ENCODE measurements around the gene XPO5.

The XPO5 gene

DNA sequence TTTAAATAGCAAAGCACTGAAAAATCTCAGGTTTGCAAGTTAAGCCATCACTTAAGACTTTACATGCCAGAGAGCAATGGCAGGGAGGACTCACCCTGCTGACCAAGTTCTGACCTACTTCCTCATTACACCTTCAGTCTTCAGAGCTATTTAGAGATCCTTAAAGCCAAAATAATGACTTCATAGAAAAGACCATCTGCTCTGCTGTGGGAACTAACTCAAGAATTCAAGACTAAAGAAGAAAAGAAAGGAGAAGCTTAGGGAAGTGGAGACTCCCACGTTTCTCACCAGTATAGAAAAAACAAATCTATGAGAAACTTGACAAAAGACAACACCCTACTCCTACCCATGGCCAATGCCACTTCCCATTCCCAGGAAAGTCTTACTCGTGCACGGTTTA, 28.6 kb downstream of the XPO5 start:
- TF ChIP-seq, protein P1, sequence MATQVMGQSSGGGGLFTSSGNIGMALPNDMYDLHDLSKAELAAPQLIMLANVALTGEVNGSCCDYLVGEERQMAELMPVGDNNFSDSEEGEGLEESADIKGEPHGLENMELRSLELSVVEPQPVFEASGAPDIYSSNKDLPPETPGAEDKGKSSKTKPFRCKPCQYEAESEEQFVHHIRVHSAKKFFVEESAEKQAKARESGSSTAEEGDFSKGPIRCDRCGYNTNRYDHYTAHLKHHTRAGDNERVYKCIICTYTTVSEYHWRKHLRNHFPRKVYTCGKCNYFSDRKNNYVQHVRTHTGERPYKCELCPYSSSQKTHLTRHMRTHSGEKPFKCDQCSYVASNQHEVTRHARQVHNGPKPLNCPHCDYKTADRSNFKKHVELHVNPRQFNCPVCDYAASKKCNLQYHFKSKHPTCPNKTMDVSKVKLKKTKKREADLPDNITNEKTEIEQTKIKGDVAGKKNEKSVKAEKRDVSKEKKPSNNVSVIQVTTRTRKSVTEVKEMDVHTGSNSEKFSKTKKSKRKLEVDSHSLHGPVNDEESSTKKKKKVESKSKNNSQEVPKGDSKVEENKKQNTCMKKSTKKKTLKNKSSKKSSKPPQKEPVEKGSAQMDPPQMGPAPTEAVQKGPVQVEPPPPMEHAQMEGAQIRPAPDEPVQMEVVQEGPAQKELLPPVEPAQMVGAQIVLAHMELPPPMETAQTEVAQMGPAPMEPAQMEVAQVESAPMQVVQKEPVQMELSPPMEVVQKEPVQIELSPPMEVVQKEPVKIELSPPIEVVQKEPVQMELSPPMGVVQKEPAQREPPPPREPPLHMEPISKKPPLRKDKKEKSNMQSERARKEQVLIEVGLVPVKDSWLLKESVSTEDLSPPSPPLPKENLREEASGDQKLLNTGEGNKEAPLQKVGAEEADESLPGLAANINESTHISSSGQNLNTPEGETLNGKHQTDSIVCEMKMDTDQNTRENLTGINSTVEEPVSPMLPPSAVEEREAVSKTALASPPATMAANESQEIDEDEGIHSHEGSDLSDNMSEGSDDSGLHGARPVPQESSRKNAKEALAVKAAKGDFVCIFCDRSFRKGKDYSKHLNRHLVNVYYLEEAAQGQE (IDR thresholded peaks at IDR 0.05; ENCODE audit: insufficient read depth in 1 of 2, low read depth in 2 of 2, low read length in 2 of 2) = no peak
- TF ChIP-seq TAF1 (IDR thresholded peaks at IDR 0.05; ENCODE audit: borderline replicate concordance, insufficient read depth, low read length) (no peak), FOXP2 (optimal IDR thresholded peaks at IDR 0.05; ENCODE audit: borderline replicate concordance, extremely low read depth, extremely low read length, insufficient read depth) (no peak), POLR2AphosphoS5 (IDR thresholded peaks at IDR 0.05; ENCODE audit: low read depth, low read length) (no peak), SIN3A (IDR thresholded peaks at IDR 0.05; ENCODE audit: borderline replicate concordance, insufficient read depth, low read length) (no peak)

DNA sequence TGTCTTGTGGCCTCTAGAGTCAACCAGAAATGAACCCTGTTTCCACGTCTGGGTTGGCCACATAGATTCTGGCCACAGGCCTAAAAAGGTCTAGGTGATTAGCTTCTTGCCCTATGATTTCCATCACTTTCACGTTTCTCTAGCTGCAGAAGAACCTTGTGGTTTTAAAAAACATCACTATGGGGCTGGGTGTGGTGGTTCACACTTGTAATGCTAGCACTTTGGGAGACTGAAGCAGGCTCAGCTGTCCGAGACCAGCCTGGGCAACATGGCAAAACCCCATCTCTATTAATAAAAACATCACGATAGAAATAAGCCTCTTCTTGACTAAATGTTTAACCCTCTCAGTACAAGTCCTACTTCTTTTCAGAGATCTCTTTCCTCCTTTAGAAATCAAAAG, 31.4 kb downstream of the XPO5 start:
- TF ChIP-seq TAF1 (IDR thresholded peaks at IDR 0.05; ENCODE audit: borderline replicate concordance, insufficient read depth, low read length) = no peak

- TF ChIP-seq SIN3A (IDR thresholded peaks at IDR 0.05; ENCODE audit: borderline replicate concordance, insufficient read depth, low read length) (no peak), POLR2AphosphoS5 (IDR thresholded peaks at IDR 0.05; ENCODE audit: low read depth, low read length) (no peak), FOXP2 (optimal IDR thresholded peaks at IDR 0.05; ENCODE audit: borderline replicate concordance, extremely low read depth, extremely low read length, insufficient read depth) (no peak), TAF1 (IDR thresholded peaks at IDR 0.05; ENCODE audit: borderline replicate concordance, insufficient read depth, low read length) (no peak)
- TF ChIP-seq, protein P1 (IDR thresholded peaks at IDR 0.05; ENCODE audit: insufficient read depth in 1 of 2, low read depth in 2 of 2, low read length in 2 of 2) = no peak
Observed at GRCh38 chr6:43541774-43542471, 33.9 kb downstream of the XPO5 start.

- no peak for TF ChIP-seq POLR2AphosphoS5 (IDR thresholded peaks at IDR 0.05; ENCODE audit: low read depth, low read length)
- no peak for TF ChIP-seq FOXP2 (optimal IDR thresholded peaks at IDR 0.05; ENCODE audit: borderline replicate concordance, extremely low read depth, extremely low read length, insufficient read depth)
- TF ChIP-seq, protein P1 (IDR thresholded peaks at IDR 0.05; ENCODE audit: insufficient read depth in 1 of 2, low read depth in 2 of 2, low read length in 2 of 2) = no peak
- TF ChIP-seq SIN3A (IDR thresholded peaks at IDR 0.05; ENCODE audit: borderline replicate concordance, insufficient read depth, low read length) = no peak
- no peak for TF ChIP-seq TAF1 (IDR thresholded peaks at IDR 0.05; ENCODE audit: borderline replicate concordance, insufficient read depth, low read length)
Observed at GRCh38 chr6:43540507-43540906, 35.3 kb downstream of the XPO5 start.

DNA sequence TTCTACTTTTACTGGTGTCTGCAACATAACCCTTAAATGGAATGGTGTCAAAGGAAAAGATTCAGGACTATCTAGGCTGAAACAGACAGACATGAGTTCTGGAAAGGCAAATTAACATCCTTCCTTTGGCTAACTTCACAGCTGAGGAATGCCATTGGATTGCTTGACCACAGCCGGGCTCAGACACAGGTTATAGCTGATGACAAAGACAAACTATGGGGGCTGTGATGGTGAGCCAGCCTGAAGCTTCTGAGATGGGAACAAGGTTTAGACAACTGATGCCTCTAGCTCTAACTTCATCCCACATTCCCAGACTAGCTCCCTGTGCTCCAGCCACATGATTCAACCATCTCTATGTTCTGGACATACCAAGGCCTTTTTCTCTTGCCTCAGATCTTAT, 43.6 kb downstream of the XPO5 start:
- TF ChIP-seq, protein P1 (IDR thresholded peaks at IDR 0.05; ENCODE audit: insufficient read depth in 1 of 2, low read depth in 2 of 2, low read length in 2 of 2) = no peak
- TF ChIP-seq TAF1 (IDR thresholded peaks at IDR 0.05; ENCODE audit: borderline replicate concordance, insufficient read depth, low read length) = no peak
- no peak for TF ChIP-seq POLR2AphosphoS5 (IDR thresholded peaks at IDR 0.05; ENCODE audit: low read depth, low read length)
- no peak for TF ChIP-seq FOXP2 (optimal IDR thresholded peaks at IDR 0.05; ENCODE audit: borderline replicate concordance, extremely low read depth, extremely low read length, insufficient read depth)
- no peak for TF ChIP-seq SIN3A (IDR thresholded peaks at IDR 0.05; ENCODE audit: borderline replicate concordance, insufficient read depth, low read length)

All from PFSK-1 (cell line).